GM23338 (cell line): ENCODE results near the gene MAPT. TPM values are rescaled to one million over a fixed set of nuclear protein-coding genes. Genes with fewer than 3 reads are reported as not detected.
A peak's percentile ranks its signal among the peaks of the same experiment; 100 is the strongest.

Source experiments
- ATAC-seq: fragments of 200-7000 bp; cut with Tn5 transposase; 3 replicates; pipeline ENCODE4 v1.9.1; 2020
- DNase-seq: peaks from one replicate; pipeline ENCODE4 v3.0.0-alpha.2; 2015; ENCODE audit warnings: low spot score
- H2AFZ ChIP-seq: fragments of 200-600 bp; sonication (generic); 2 replicates; pipeline ENCODE4 v1.8.0; 2016; ENCODE audit warnings: antibody characterized with exemption, mild to moderate bottlenecking, moderate library complexity
- H3F3A ChIP-seq: fragments of 200-600 bp; sonication (generic); replicated peaks from 2 replicates; pipeline ENCODE4 v1.8.0; 2017; ENCODE audit warnings: antibody characterized with exemption, mixed run types, low read depth
- H3K27ac ChIP-seq: fragments of 200-600 bp; sonication (generic); 2 replicates; pipeline ENCODE4 v1.6.1; 2016; ENCODE audit warnings: low read depth
- H3K27me3 ChIP-seq: fragments of 200-600 bp; sonication (generic); 2 replicates; pipeline ENCODE4 v1.8.0; 2016; ENCODE audit warnings: mild to moderate bottlenecking, mixed run types, moderate library complexity; ENCODE audit not compliant: insufficient read depth
- H3K36me3 ChIP-seq: fragments of 200-600 bp; sonication (generic); 2 replicates; pipeline ENCODE4 v1.8.0; 2016; ENCODE audit warnings: mild to moderate bottlenecking; ENCODE audit not compliant: insufficient read depth
- H3K4me1 ChIP-seq: fragments of 200-600 bp; sonication (generic); 2 replicates; pipeline ENCODE4 v1.8.0; 2016; ENCODE audit warnings: mild to moderate bottlenecking, moderate library complexity; ENCODE audit not compliant: insufficient read depth
- H3K4me2 ChIP-seq: fragments of 200-600 bp; sonication (generic); 2 replicates; pipeline ENCODE4 v1.7.1; 2017; ENCODE audit warnings: mixed run types
- H3K4me3 ChIP-seq: fragments of 200-600 bp; sonication (generic); 2 replicates; pipeline ENCODE4 v1.6.1; 2016; ENCODE audit warnings: mixed run types
- H3K79me2 ChIP-seq: fragments of 200-600 bp; sonication (generic); replicated peaks from 2 replicates; pipeline ENCODE4 v1.8.0; 2017; ENCODE audit warnings: mild to moderate bottlenecking; ENCODE audit not compliant: insufficient read depth
- H3K9me2 ChIP-seq: fragments of 200-600 bp; sonication (generic); 2 replicates; pipeline ENCODE4 v1.8.0; 2017; ENCODE audit not compliant: insufficient read depth
- H4K20me1 ChIP-seq: fragments of 200-600 bp; sonication (generic); replicated peaks from 2 replicates; pipeline ENCODE4 v1.8.0; 2017; ENCODE audit warnings: mild to moderate bottlenecking; ENCODE audit not compliant: insufficient read depth
- H3K27ac Mint-ChIP-seq: 2 replicates; pipeline ENCODE4 v1.8.0; 2020; ENCODE audit warnings: inconsistent platforms, mild to moderate bottlenecking, moderate library complexity, mixed read lengths
- H3K27me3 Mint-ChIP-seq: 3 replicates; pipeline ENCODE4 v1.8.0; 2022; ENCODE audit warnings: low read depth, mild to moderate bottlenecking, moderate library complexity, mixed read lengths, inconsistent platforms; ENCODE audit not compliant: insufficient read depth, poor library complexity
- H3K36me3 Mint-ChIP-seq: 3 replicates; pipeline ENCODE4 v1.8.0; 2021; ENCODE audit warnings: low read depth, mild to moderate bottlenecking, inconsistent platforms, moderate library complexity, mixed read lengths
- H3K4me1 Mint-ChIP-seq: 3 replicates; pipeline ENCODE4 v1.8.0; 2020; ENCODE audit warnings: mild to moderate bottlenecking, inconsistent platforms, mixed read lengths
- H3K4me3 Mint-ChIP-seq: 3 replicates; pipeline ENCODE4 v1.8.0; 2021; ENCODE audit warnings: moderate library complexity, mild to moderate bottlenecking, inconsistent platforms, mixed read lengths
- H3K9me3 Mint-ChIP-seq: 3 replicates; pipeline ENCODE4 v1.8.0; 2020; ENCODE audit warnings: moderate library complexity, mild to moderate bottlenecking, inconsistent platforms, mixed read lengths
- CREB1 ChIP-seq: fragments of 250-450 bp; sonication (Bioruptor Pico); IDR thresholded peaks from 2 replicates; pipeline ENCODE4 v1.5.0; 2020; ENCODE audit warnings: low read depth, mild to moderate bottlenecking, moderate library complexity
- ETS1 ChIP-seq: IDR thresholded peaks from 2 replicates; pipeline ENCODE4 v1.6.1; 2016; ENCODE audit warnings: antibody characterized with exemption
- EZH2 ChIP-seq: fragments of 200-600 bp; sonication (generic); IDR thresholded peaks from one replicate; pipeline ENCODE4 v1.8.0; 2017; ENCODE audit warnings: antibody characterized with exemption, mild to moderate bottlenecking, low read depth; ENCODE audit not compliant: unreplicated experiment
- EZH2phosphoT487 ChIP-seq: fragments of 200-600 bp; sonication (generic); IDR thresholded peaks from one replicate; pipeline ENCODE4 v1.8.1; 2018; ENCODE audit warnings: antibody characterized with exemption; ENCODE audit not compliant: unreplicated experiment
- JUNB ChIP-seq: IDR thresholded peaks from one replicate; pipeline ENCODE4 v1.6.1; 2016; ENCODE audit warnings: antibody characterized with exemption; ENCODE audit not compliant: unreplicated experiment
- NANOG ChIP-seq: IDR thresholded peaks from 2 replicates; pipeline ENCODE4 v1.6.1; 2016; ENCODE audit warnings: antibody characterized with exemption, borderline replicate concordance
- STAT1 ChIP-seq: IDR thresholded peaks from one replicate; pipeline ENCODE4 v1.6.1; 2016; ENCODE audit warnings: antibody characterized with exemption; ENCODE audit not compliant: unreplicated experiment
- ZNF114 ChIP-seq: fragments of 250-450 bp; sonication (Bioruptor Pico); IDR thresholded peaks from 2 replicates; pipeline ENCODE4 v1.5.0; 2020; ENCODE audit warnings: mild to moderate bottlenecking, moderate library complexity
- ZNF331 ChIP-seq: fragments of 250-450 bp; sonication (Bioruptor Pico); IDR thresholded peaks from 2 replicates; pipeline ENCODE4 v1.5.0; 2020; ENCODE audit warnings: low read depth, mild to moderate bottlenecking, moderate library complexity
- ZNF462 ChIP-seq: fragments of 250-450 bp; sonication (Bioruptor Pico); IDR thresholded peaks from 2 replicates; pipeline ENCODE4 v1.5.0; 2020; ENCODE audit warnings: mild to moderate bottlenecking, moderate library complexity
- polyA plus RNA-seq: library from polyadenylated mRNA; unstranded; fragments of >200 nt; fragmentation: Nextera tagmentation; extraction: Ambion mirVana; gene quantifications from 2 replicates; pipeline ENCODE4 v1.2.1, GENCODE V29; 2016
- total RNA-seq: library from RNA; depleted of rRNA; stranded (reverse); fragments of >200 nt; shearing (Covaris generic); gene quantifications from 2 replicates; pipeline ENCODE4 v1.2.3, GENCODE V29; 2014
- TF ChIP-seq, protein P1 (sequence below): IDR thresholded peaks from one replicate; pipeline ENCODE4 v1.6.1; 2018; ENCODE audit warnings: antibody characterized with exemption; ENCODE audit not compliant: unreplicated experiment

MAPT gene
- total and polyA plus RNA-seq, 2 experiments from 2014 or later, result 1.1 to 2.1 TPM

DNA sequence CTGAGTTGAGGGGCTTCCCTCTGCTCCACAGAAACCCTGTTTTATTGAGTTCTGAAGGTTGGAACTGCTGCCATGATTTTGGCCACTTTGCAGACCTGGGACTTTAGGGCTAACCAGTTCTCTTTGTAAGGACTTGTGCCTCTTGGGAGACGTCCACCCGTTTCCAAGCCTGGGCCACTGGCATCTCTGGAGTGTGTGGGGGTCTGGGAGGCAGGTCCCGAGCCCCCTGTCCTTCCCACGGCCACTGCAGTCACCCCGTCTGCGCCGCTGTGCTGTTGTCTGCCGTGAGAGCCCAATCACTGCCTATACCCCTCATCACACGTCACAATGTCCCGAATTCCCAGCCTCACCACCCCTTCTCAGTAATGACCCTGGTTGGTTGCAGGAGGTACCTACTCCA lies 130.7 kb downstream of the MAPT start:
- Mint-ChIP-seq H3K27me3 (peaks cover 30% of the 10 kb centered on the region), H3K27ac (no peak overlapping the region), H3K9me3 (no peaks in the 10 kb centered on the region), H3K36me3 (peaks cover 16% of the 10 kb centered on the region), H3K4me1 (peaks cover 46% of the 10 kb centered on the region), H3K4me3 (no peak overlapping the region)
- no peak for ATAC-seq
- Histone ChIP-seq H2AFZ (no peak overlapping the region), H3K27ac (no peak overlapping the region), H3K9me2 (no peaks in the 10 kb centered on the region), H3F3A (peaks cover 12% of the 10 kb centered on the region; the same call in 1 of the 2 replicates), H3K4me3 (no peak overlapping the region), H3K4me2 (no peak overlapping the region), H3K27me3 (no peaks in the 10 kb centered on the region), H4K20me1 (peaks cover 3% of the 10 kb centered on the region; the same call in 1 of the 2 replicates), H3K36me3 (no peaks in the 10 kb centered on the region), H3K79me2 (no peaks in the 10 kb centered on the region), H3K4me1 (peaks cover 41% of the 10 kb centered on the region)
- TF ChIP-seq NANOG, result no peak
- TF ChIP-seq CREB1 (CRISPR knock-in tag), result no peak
- no peak for TF ChIP-seq ZNF331
- TF ChIP-seq EZH2phosphoT487, result no peak
- TF ChIP-seq EZH2, result no peak
- TF ChIP-seq ETS1, result no peak
- TF ChIP-seq STAT1, result no peak
- DNase-seq, result no peak

DNA sequence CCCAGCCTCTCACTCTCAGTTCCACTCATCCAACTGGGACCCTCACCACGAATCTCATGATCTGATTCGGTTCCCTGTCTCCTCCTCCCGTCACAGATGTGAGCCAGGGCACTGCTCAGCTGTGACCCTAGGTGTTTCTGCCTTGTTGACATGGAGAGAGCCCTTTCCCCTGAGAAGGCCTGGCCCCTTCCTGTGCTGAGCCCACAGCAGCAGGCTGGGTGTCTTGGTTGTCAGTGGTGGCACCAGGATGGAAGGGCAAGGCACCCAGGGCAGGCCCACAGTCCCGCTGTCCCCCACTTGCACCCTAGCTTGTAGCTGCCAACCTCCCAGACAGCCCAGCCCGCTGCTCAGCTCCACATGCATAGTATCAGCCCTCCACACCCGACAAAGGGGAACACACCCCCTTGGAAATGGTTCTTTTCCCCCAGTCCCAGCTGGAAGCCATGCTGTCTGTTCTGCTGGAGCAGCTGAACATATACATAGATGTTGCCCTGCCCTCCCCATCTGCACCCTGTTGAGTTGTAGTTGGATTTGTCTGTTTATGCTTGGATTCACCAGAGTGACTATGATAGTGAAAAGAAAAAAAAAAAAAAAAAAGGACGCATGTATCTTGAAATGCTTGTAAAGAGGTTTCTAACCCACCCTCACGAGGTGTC lies 131.3 kb downstream of the MAPT start:
- no peaks in the 10 kb centered on the region for H3K27me3 ChIP-seq
- H3K4me1 ChIP-seq, result peaks cover 41% of the 10 kb centered on the region
- peaks cover 31% of the 10 kb centered on the region for H3K27me3 Mint-ChIP-seq
- peaks cover 22% of the 10 kb centered on the region for H3K36me3 Mint-ChIP-seq
- no peak overlapping the region for H3K4me2 ChIP-seq
- peak overlapping the region; percentile 88 for H3K27ac Mint-ChIP-seq
- no peak for DNase-seq
- no peaks in the 10 kb centered on the region for H3K9me2 ChIP-seq
- H3K79me2 ChIP-seq, result no peaks in the 10 kb centered on the region
- no peak overlapping the region for H3K27ac ChIP-seq
- H3K36me3 ChIP-seq, result no peaks in the 10 kb centered on the region
- H4K20me1 ChIP-seq, result peaks cover 3% of the 10 kb centered on the region; the same call in 1 of the 2 replicates
- H3K4me3 Mint-ChIP-seq, result no peak overlapping the region
- no peak for ATAC-seq
- H2AFZ ChIP-seq, result no peak overlapping the region
- H3K4me1 Mint-ChIP-seq, result peaks cover 51% of the 10 kb centered on the region
- H3F3A ChIP-seq, result peaks cover 12% of the 10 kb centered on the region; the same call in 1 of the 2 replicates
- H3K9me3 Mint-ChIP-seq, result no peaks in the 10 kb centered on the region
- no peak overlapping the region for H3K4me3 ChIP-seq
- no peak for TF ChIP-seq ZNF114
- TF ChIP-seq EZH2phosphoT487, result no peak
- TF ChIP-seq NANOG, result no peak
- TF ChIP-seq, protein P1, sequence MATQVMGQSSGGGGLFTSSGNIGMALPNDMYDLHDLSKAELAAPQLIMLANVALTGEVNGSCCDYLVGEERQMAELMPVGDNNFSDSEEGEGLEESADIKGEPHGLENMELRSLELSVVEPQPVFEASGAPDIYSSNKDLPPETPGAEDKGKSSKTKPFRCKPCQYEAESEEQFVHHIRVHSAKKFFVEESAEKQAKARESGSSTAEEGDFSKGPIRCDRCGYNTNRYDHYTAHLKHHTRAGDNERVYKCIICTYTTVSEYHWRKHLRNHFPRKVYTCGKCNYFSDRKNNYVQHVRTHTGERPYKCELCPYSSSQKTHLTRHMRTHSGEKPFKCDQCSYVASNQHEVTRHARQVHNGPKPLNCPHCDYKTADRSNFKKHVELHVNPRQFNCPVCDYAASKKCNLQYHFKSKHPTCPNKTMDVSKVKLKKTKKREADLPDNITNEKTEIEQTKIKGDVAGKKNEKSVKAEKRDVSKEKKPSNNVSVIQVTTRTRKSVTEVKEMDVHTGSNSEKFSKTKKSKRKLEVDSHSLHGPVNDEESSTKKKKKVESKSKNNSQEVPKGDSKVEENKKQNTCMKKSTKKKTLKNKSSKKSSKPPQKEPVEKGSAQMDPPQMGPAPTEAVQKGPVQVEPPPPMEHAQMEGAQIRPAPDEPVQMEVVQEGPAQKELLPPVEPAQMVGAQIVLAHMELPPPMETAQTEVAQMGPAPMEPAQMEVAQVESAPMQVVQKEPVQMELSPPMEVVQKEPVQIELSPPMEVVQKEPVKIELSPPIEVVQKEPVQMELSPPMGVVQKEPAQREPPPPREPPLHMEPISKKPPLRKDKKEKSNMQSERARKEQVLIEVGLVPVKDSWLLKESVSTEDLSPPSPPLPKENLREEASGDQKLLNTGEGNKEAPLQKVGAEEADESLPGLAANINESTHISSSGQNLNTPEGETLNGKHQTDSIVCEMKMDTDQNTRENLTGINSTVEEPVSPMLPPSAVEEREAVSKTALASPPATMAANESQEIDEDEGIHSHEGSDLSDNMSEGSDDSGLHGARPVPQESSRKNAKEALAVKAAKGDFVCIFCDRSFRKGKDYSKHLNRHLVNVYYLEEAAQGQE, result no peak
- TF ChIP-seq ZNF462, result no peak
- TF ChIP-seq JUNB, result no peak
- TF ChIP-seq EZH2, result no peak
